GM23338 (cell line): ENCODE results near the gene FTO. TPM values are rescaled to one million over a fixed set of nuclear protein-coding genes. Genes with fewer than 3 reads are reported as not detected.

Source experiments
- ATAC-seq: fragments of 200-7000 bp; cut with Tn5 transposase; 3 replicates; pipeline ENCODE4 v1.9.1; 2020
- DNase-seq: peaks from one replicate; pipeline ENCODE4 v3.0.0-alpha.2; 2015; ENCODE audit warnings: low spot score
- H2AFZ ChIP-seq: fragments of 200-600 bp; sonication (generic); 2 replicates; pipeline ENCODE4 v1.8.0; 2016; ENCODE audit warnings: antibody characterized with exemption, mild to moderate bottlenecking, moderate library complexity
- H3F3A ChIP-seq: fragments of 200-600 bp; sonication (generic); replicated peaks from 2 replicates; pipeline ENCODE4 v1.8.0; 2017; ENCODE audit warnings: antibody characterized with exemption, mixed run types, low read depth
- H3K27ac ChIP-seq: fragments of 200-600 bp; sonication (generic); 2 replicates; pipeline ENCODE4 v1.6.1; 2016; ENCODE audit warnings: low read depth
- H3K27me3 ChIP-seq: fragments of 200-600 bp; sonication (generic); 2 replicates; pipeline ENCODE4 v1.8.0; 2016; ENCODE audit warnings: mild to moderate bottlenecking, mixed run types, moderate library complexity; ENCODE audit not compliant: insufficient read depth
- H3K36me3 ChIP-seq: fragments of 200-600 bp; sonication (generic); 2 replicates; pipeline ENCODE4 v1.8.0; 2016; ENCODE audit warnings: mild to moderate bottlenecking; ENCODE audit not compliant: insufficient read depth
- H3K4me1 ChIP-seq: fragments of 200-600 bp; sonication (generic); 2 replicates; pipeline ENCODE4 v1.8.0; 2016; ENCODE audit warnings: mild to moderate bottlenecking, moderate library complexity; ENCODE audit not compliant: insufficient read depth
- H3K4me2 ChIP-seq: fragments of 200-600 bp; sonication (generic); 2 replicates; pipeline ENCODE4 v1.7.1; 2017; ENCODE audit warnings: mixed run types
- H3K4me3 ChIP-seq: fragments of 200-600 bp; sonication (generic); 2 replicates; pipeline ENCODE4 v1.6.1; 2016; ENCODE audit warnings: mixed run types
- H3K79me2 ChIP-seq: fragments of 200-600 bp; sonication (generic); replicated peaks from 2 replicates; pipeline ENCODE4 v1.8.0; 2017; ENCODE audit warnings: mild to moderate bottlenecking; ENCODE audit not compliant: insufficient read depth
- H3K9me2 ChIP-seq: fragments of 200-600 bp; sonication (generic); 2 replicates; pipeline ENCODE4 v1.8.0; 2017; ENCODE audit not compliant: insufficient read depth
- H4K20me1 ChIP-seq: fragments of 200-600 bp; sonication (generic); replicated peaks from 2 replicates; pipeline ENCODE4 v1.8.0; 2017; ENCODE audit warnings: mild to moderate bottlenecking; ENCODE audit not compliant: insufficient read depth
- H3K27ac Mint-ChIP-seq: 2 replicates; pipeline ENCODE4 v1.8.0; 2020; ENCODE audit warnings: inconsistent platforms, mild to moderate bottlenecking, moderate library complexity, mixed read lengths
- H3K27me3 Mint-ChIP-seq: 3 replicates; pipeline ENCODE4 v1.8.0; 2022; ENCODE audit warnings: low read depth, mild to moderate bottlenecking, moderate library complexity, mixed read lengths, inconsistent platforms; ENCODE audit not compliant: insufficient read depth, poor library complexity
- H3K36me3 Mint-ChIP-seq: 3 replicates; pipeline ENCODE4 v1.8.0; 2021; ENCODE audit warnings: low read depth, mild to moderate bottlenecking, inconsistent platforms, moderate library complexity, mixed read lengths
- H3K4me1 Mint-ChIP-seq: 3 replicates; pipeline ENCODE4 v1.8.0; 2020; ENCODE audit warnings: mild to moderate bottlenecking, inconsistent platforms, mixed read lengths
- H3K4me3 Mint-ChIP-seq: 3 replicates; pipeline ENCODE4 v1.8.0; 2021; ENCODE audit warnings: moderate library complexity, mild to moderate bottlenecking, inconsistent platforms, mixed read lengths
- H3K9me3 Mint-ChIP-seq: 3 replicates; pipeline ENCODE4 v1.8.0; 2020; ENCODE audit warnings: moderate library complexity, mild to moderate bottlenecking, inconsistent platforms, mixed read lengths
- CREB1 ChIP-seq: fragments of 250-450 bp; sonication (Bioruptor Pico); IDR thresholded peaks from 2 replicates; pipeline ENCODE4 v1.5.0; 2020; ENCODE audit warnings: low read depth, mild to moderate bottlenecking, moderate library complexity
- CTCF ChIP-seq, 2 experiments: fragments of 200-600 bp in 1 of 2; sonication (generic) in 1 of 2; conservative IDR thresholded peaks; 2 replicates each; pipeline versions ENCODE4 v1.5.1 to v1.6.1; 2016 to 2017; ENCODE audit warnings: antibody characterized with exemption in 2 of 2, low read depth in 2 of 2, mild to moderate bottlenecking in 2 of 2, moderate library complexity in 1 of 2
- ETS1 ChIP-seq: IDR thresholded peaks from 2 replicates; pipeline ENCODE4 v1.6.1; 2016; ENCODE audit warnings: antibody characterized with exemption
- EZH2 ChIP-seq: fragments of 200-600 bp; sonication (generic); IDR thresholded peaks from one replicate; pipeline ENCODE4 v1.8.0; 2017; ENCODE audit warnings: antibody characterized with exemption, mild to moderate bottlenecking, low read depth; ENCODE audit not compliant: unreplicated experiment
- EZH2phosphoT487 ChIP-seq: fragments of 200-600 bp; sonication (generic); IDR thresholded peaks from one replicate; pipeline ENCODE4 v1.8.1; 2018; ENCODE audit warnings: antibody characterized with exemption; ENCODE audit not compliant: unreplicated experiment
- JUNB ChIP-seq: IDR thresholded peaks from one replicate; pipeline ENCODE4 v1.6.1; 2016; ENCODE audit warnings: antibody characterized with exemption; ENCODE audit not compliant: unreplicated experiment
- NANOG ChIP-seq: IDR thresholded peaks from 2 replicates; pipeline ENCODE4 v1.6.1; 2016; ENCODE audit warnings: antibody characterized with exemption, borderline replicate concordance
- POLR2AphosphoS5 ChIP-seq: IDR thresholded peaks from 2 replicates; pipeline ENCODE4 v1.6.1; 2016; ENCODE audit warnings: antibody characterized with exemption, low read depth
- REST ChIP-seq: IDR thresholded peaks from one replicate; pipeline ENCODE4 v1.6.1; 2018; ENCODE audit warnings: antibody characterized with exemption; ENCODE audit not compliant: unreplicated experiment
- STAT1 ChIP-seq: IDR thresholded peaks from one replicate; pipeline ENCODE4 v1.6.1; 2016; ENCODE audit warnings: antibody characterized with exemption; ENCODE audit not compliant: unreplicated experiment
- ZNF114 ChIP-seq: fragments of 250-450 bp; sonication (Bioruptor Pico); IDR thresholded peaks from 2 replicates; pipeline ENCODE4 v1.5.0; 2020; ENCODE audit warnings: mild to moderate bottlenecking, moderate library complexity
- ZNF331 ChIP-seq: fragments of 250-450 bp; sonication (Bioruptor Pico); IDR thresholded peaks from 2 replicates; pipeline ENCODE4 v1.5.0; 2020; ENCODE audit warnings: low read depth, mild to moderate bottlenecking, moderate library complexity
- ZNF462 ChIP-seq: fragments of 250-450 bp; sonication (Bioruptor Pico); IDR thresholded peaks from 2 replicates; pipeline ENCODE4 v1.5.0; 2020; ENCODE audit warnings: mild to moderate bottlenecking, moderate library complexity
- polyA plus RNA-seq: library from polyadenylated mRNA; unstranded; fragments of >200 nt; fragmentation: Nextera tagmentation; extraction: Ambion mirVana; gene quantifications from 2 replicates; pipeline ENCODE4 v1.2.1, GENCODE V29; 2016
- total RNA-seq: library from RNA; depleted of rRNA; stranded (reverse); fragments of >200 nt; shearing (Covaris generic); gene quantifications from 2 replicates; pipeline ENCODE4 v1.2.3, GENCODE V29; 2014

FTO gene
- total and polyA plus RNA-seq, 2 experiments from 2014 or later: 17.7 to 69.6 TPM

GRCh38 chr16:53741546-53741945, 37.6 kb downstream of the FTO start:
- H3K4me1 Mint-ChIP-seq: peaks cover 18% of the 10 kb centered on the region
- H3K27ac Mint-ChIP-seq: peak overlapping the region; percentile 71

More at GRCh38 chr16:53741546-53741945, 37.6 kb downstream of the FTO start:
- Histone ChIP-seq H3K27me3 (no peaks in the 10 kb centered on the region), H3K79me2 (peaks cover 55% of the 10 kb centered on the region), H3K27ac (no peak overlapping the region), H3K4me1 (peaks cover 18% of the 10 kb centered on the region), H3K4me3 (no peak overlapping the region), H3F3A (no peaks in the 10 kb centered on the region), H2AFZ (no peak overlapping the region), H3K4me2 (no peak overlapping the region), H3K36me3 (no peaks in the 10 kb centered on the region), H3K9me2 (no peaks in the 10 kb centered on the region), H4K20me1 (peaks cover 5% of the 10 kb centered on the region; the same call in 1 of the 2 replicates)
- ATAC-seq (no peak), DNase-seq (no peak)
- H3K36me3 Mint-ChIP-seq: no peaks in the 10 kb centered on the region
- peaks cover 2% of the 10 kb centered on the region for H3K27me3 Mint-ChIP-seq
- H3K9me3 Mint-ChIP-seq: no peaks in the 10 kb centered on the region
- no peak overlapping the region for H3K4me3 Mint-ChIP-seq
- TF ChIP-seq ZNF114 (CRISPR knock-in tag) (no peak), EZH2 (no peak), REST (no peak), CTCF (conservative IDR thresholded peaks at IDR 0.05; ENCODE audit: low read depth in 2 of 2) (no peak), EZH2phosphoT487 (no peak), NANOG (no peak), ZNF462 (CRISPR knock-in tag) (no peak), ZNF331 (CRISPR knock-in tag) (no peak), STAT1 (no peak), JUNB (no peak), POLR2AphosphoS5 (no peak), CREB1 (CRISPR knock-in tag) (no peak), ETS1 (no peak)
